HL-60 (cell line): ENCODE data around the gene KLK12.

Experiments
- DNase-seq, 2 experiments: peaks; one replicate each; pipeline ENCODE4 v3.0.0-alpha.2; 2010 to 2020; ENCODE audit warnings: low read depth in 1 of 2, low spot score in 1 of 2
- H3K27ac ChIP-seq: fragments of 250-450 bp; sonication (Bioruptor Pico); replicated peaks from 2 replicates; pipeline ENCODE4 v1.5.1; 2020; ENCODE audit warnings: mild to moderate bottlenecking, moderate library complexity
- H3K27me3 ChIP-seq: fragments of 250-450 bp; sonication (Bioruptor Pico); 2 replicates; pipeline ENCODE4 v1.5.1; 2021; ENCODE audit warnings: mild to moderate bottlenecking, moderate library complexity; ENCODE audit not compliant: insufficient read depth, poor library complexity, severe bottlenecking
- H3K4me3 ChIP-seq: replicated peaks from 2 replicates; pipeline ENCODE4 v1.5.1; 2011; ENCODE audit warnings: mild to moderate bottlenecking, control low read depth, low read length; ENCODE audit not compliant: insufficient read depth
- CTCF ChIP-seq: IDR thresholded peaks from one replicate; pipeline ENCODE4 v1.5.1; 2011; ENCODE audit warnings: low read length, control low read depth, inconsistent platforms; ENCODE audit not compliant: insufficient read depth
- GABPA ChIP-seq: IDR thresholded peaks from 2 replicates; pipeline ENCODE4 v1.6.1; 2012; ENCODE audit warnings: low read depth
- POLR2AphosphoS5 ChIP-seq: IDR thresholded peaks from 2 replicates; pipeline ENCODE4 v1.6.1; 2012; ENCODE audit warnings: low read depth
- REST ChIP-seq: IDR thresholded peaks from 2 replicates; pipeline ENCODE4 v1.6.1; 2012; ENCODE audit warnings: low read depth; ENCODE audit not compliant: insufficient replicate concordance
- SPI1 ChIP-seq: IDR thresholded peaks from 2 replicates; pipeline ENCODE4 v1.6.1; 2012; ENCODE audit warnings: low read depth, mild to moderate bottlenecking, borderline replicate concordance

Gene KLK12

GRCh38 chr19:51014242-51014641, 20.6 kb downstream of the KLK12 start:
- Histone ChIP-seq H3K4me3 (no peak overlapping the region), H3K27me3 (peaks cover 26% of the 10 kb centered on the region), H3K27ac (no peak overlapping the region)
- TF ChIP-seq SPI1 (no peak), CTCF (no peak), GABPA (no peak), POLR2AphosphoS5 (no peak)
- DNase-seq = no peak

GRCh38 chr19:51012661-51013190, 22.1 kb downstream of the KLK12 start:
- no peak overlapping the region for H3K27ac ChIP-seq
- peaks cover 14% of the 10 kb centered on the region for H3K27me3 ChIP-seq
- H3K4me3 ChIP-seq = no peak overlapping the region
- no peak for DNase-seq
- TF ChIP-seq SPI1 = no peak

- DNase-seq = no peak
- no peak for TF ChIP-seq CTCF
- no peak for TF ChIP-seq POLR2AphosphoS5
- no peak for TF ChIP-seq SPI1
- TF ChIP-seq REST = no peak
- no peak for TF ChIP-seq GABPA
- Histone ChIP-seq H3K27ac (no peak overlapping the region), H3K27me3 (no peaks in the 10 kb centered on the region), H3K4me3 (no peak overlapping the region)
Observed at GRCh38 chr19:51010066-51010795, 24.6 kb downstream of the KLK12 start.

- no peak for DNase-seq
- Histone ChIP-seq H3K27ac (no peak overlapping the region), H3K27me3 (no peaks in the 10 kb centered on the region), H3K4me3 (no peak overlapping the region)
- no peak for TF ChIP-seq GABPA
- TF ChIP-seq REST = no peak
- no peak for TF ChIP-seq SPI1
Observed at GRCh38 chr19:51009061-51009891, 25.5 kb downstream of the KLK12 start.
